BLaER1 treated with 17β-estradiol and CSF1 and Interleukin-3, amounts not matched to agents 10 nM and 100 nM (cell line): ENCODE measurements around the gene SOAT1.

Experiments
- H3K27ac ChIP-seq, 11 experiments: shearing (Covaris generic); formaldehyde crosslinking; 2 replicates each; pipeline ENCODE4 v1.8.1; 2022
- H3K27me3 ChIP-seq, 11 experiments: shearing (Covaris generic); formaldehyde crosslinking; 2 replicates each; pipeline ENCODE4 v1.8.1; 2022
- H3K36me3 ChIP-seq, 11 experiments: shearing (Covaris generic); formaldehyde crosslinking; 2 replicates each; pipeline ENCODE4 v1.8.1; 2022
- H3K4me1 ChIP-seq, 10 experiments: shearing (Covaris generic); formaldehyde crosslinking; 2 replicates each; pipeline ENCODE4 v1.8.1; 2022
- H3K4me2 ChIP-seq, 11 experiments: shearing (Covaris generic); formaldehyde crosslinking; 2 replicates each; pipeline ENCODE4 v1.8.1; 2022
- H3K4me3 ChIP-seq, 10 experiments: shearing (Covaris generic); formaldehyde crosslinking; 2 replicates each; pipeline ENCODE4 v1.8.1; 2022
- H3K9ac ChIP-seq, 11 experiments: shearing (Covaris generic); formaldehyde crosslinking; 2 replicates each; pipeline ENCODE4 v1.8.1; 2022
- H3K9me3 ChIP-seq, 11 experiments: shearing (Covaris generic); formaldehyde crosslinking; replicated peaks in 1 of 11; 2 replicates each; pipeline ENCODE4 v1.8.1; 2022
- H4K20me1 ChIP-seq, 11 experiments: shearing (Covaris generic); formaldehyde crosslinking; 2 replicates each; pipeline ENCODE4 v1.8.1; 2022
- Cebpa-rat ChIP-seq, 11 experiments: shearing (Covaris generic); IDR thresholded peaks; 2 replicates each; pipeline ENCODE4 v1.8.1; 2022

The SOAT1 gene

DNA sequence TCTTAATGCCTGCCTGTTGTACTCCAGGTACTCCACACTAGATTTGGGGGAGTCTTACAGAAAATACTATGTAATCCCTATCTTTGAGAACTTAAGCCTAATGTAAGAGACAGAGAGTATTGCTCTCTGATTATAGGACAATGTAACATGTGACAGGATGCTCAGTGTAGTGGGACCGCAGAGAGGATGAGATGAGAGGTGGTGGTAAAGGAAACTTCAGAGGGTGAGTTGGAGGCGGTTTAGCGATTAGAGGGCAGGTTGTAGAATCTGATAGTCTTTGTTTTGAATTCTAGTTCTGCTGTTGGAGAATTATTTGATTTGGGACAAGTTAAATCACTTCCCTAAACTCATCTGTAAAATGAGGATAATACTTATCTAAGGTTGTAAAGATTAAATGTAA is 5.4 kb downstream of the SOAT1 start:
- no peak overlapping the region for H3K27ac ChIP-seq
- peaks cover 19 to 70% (median 32%) of the 10 kb centered on the region in 10 experiments for H3K4me1 ChIP-seq
- H3K4me3 ChIP-seq = no peak overlapping the region
- no peak overlapping the region for H3K9ac ChIP-seq
- peaks cover 20 to 44% (median 35%) of the 10 kb centered on the region in 11 experiments; a peak in 20 of 22 replicates for H3K36me3 ChIP-seq
- H3K4me2 ChIP-seq = peak overlapping the region in 2 of 11 experiments; percentile 29 to 93; a peak in 1 of 22 replicates
- peaks cover 0 to 7% (median 0%) of the 10 kb centered on the region in 11 experiments; a peak in 3 of 22 replicates for H3K9me3 ChIP-seq
- no peak for TF ChIP-seq Cebpa-rat (IDR thresholded peaks at IDR 0.05)
- H4K20me1 ChIP-seq = peaks cover 0 to 70% (median 6%) of the 10 kb centered on the region in 11 experiments; a peak in 10 of 22 replicates
- H3K27me3 ChIP-seq = no peaks in the 10 kb centered on the region

DNA sequence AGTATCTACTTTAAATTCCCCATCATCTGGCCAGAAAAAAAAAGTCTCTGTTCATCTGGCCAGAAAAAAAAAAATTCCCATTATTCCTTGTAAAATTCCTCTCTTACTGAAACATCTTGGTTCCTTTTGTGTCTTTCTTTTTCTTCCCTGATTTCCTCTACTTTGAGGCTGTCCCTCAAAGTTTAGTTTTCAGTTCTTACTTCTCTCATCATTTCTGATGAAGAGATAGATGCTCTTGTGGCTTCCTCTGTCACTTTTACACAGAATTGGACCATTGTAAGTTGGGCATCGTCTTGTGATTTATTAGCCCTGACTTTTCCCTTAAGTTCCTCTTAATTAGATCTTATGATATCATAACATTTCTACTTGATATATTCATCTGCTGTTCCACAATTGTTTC is 6.5 kb downstream of the SOAT1 start:
- peaks cover 10 to 62% (median 23%) of the 10 kb centered on the region in 10 experiments for H3K4me1 ChIP-seq
- peaks cover 0 to 7% (median 0%) of the 10 kb centered on the region in 11 experiments; a peak in 3 of 22 replicates for H3K9me3 ChIP-seq
- H3K27me3 ChIP-seq = no peaks in the 10 kb centered on the region
- peaks cover 26 to 56% (median 47%) of the 10 kb centered on the region in 11 experiments; a peak in 21 of 22 replicates for H3K36me3 ChIP-seq
- H3K4me3 ChIP-seq = no peak overlapping the region
- no peak overlapping the region for H3K9ac ChIP-seq
- no peak overlapping the region for H3K27ac ChIP-seq
- H3K4me2 ChIP-seq = no peak overlapping the region
- TF ChIP-seq Cebpa-rat (IDR thresholded peaks at IDR 0.05) = no peak
- H4K20me1 ChIP-seq = peaks cover 0 to 60% (median 5%) of the 10 kb centered on the region in 11 experiments; a peak in 10 of 22 replicates

DNA sequence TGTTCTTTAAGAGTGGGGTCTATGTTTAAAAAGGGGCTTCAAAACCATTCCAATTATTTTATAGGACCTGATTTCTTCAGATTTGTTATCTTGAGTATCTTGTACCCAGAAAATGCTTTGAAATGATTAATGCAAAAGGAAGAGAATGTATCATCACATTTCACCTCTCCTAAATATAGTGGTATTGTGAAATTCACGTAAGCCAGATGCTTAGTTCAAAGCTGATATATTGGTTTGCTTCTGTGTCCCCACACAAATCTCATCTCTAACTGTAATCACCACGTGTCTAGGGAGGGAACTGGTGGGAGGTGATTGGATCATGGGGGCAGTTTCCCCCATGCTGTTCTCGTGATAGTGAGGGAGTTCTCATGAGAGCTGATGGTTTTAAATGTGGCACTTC is 8.5 kb downstream of the SOAT1 start:
- H3K36me3 ChIP-seq = peaks cover 29 to 66% (median 55%) of the 10 kb centered on the region in 11 experiments
- H3K27me3 ChIP-seq = no peaks in the 10 kb centered on the region
- no peak overlapping the region for H3K27ac ChIP-seq
- H3K4me3 ChIP-seq = no peak overlapping the region
- TF ChIP-seq Cebpa-rat (IDR thresholded peaks at IDR 0.05) = no peak
- H3K4me2 ChIP-seq = no peak overlapping the region
- H3K9ac ChIP-seq = no peak overlapping the region
- peaks cover 0 to 42% (median 10%) of the 10 kb centered on the region in 10 experiments; a peak in 14 of 20 replicates for H3K4me1 ChIP-seq
- peaks cover 0 to 7% (median 0%) of the 10 kb centered on the region in 11 experiments; a peak in 3 of 22 replicates for H3K9me3 ChIP-seq
- peaks cover 0 to 49% (median 5%) of the 10 kb centered on the region in 11 experiments; a peak in 8 of 22 replicates for H4K20me1 ChIP-seq

DNA sequence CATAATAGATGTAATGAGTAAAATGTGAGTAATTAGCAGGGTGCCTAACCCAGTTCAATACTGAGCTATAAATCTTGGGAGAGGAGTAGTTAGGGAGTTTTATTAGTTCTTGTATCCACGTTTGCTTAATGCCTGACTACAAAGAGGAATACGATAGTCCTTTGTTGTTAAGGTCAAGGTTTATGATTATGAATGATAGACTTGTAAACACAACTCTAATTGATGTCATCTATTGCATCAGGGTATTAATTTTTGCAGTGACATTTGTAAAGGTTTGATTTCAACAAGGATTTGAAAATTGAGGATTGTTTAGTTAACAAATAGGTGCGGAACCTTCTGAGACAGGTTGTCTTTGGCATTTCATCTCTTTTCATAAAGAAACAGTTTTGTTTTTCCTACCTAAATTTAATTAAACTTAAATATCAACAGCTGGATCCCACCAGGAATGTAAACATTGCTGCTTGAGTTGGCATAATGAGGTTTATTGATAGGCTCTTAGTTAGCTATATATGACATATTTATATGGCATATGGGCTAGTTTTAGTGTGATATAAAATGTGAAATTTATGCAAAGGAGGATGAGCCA is 9.7 kb downstream of the SOAT1 start:
- Histone ChIP-seq H3K4me1 (peaks cover 0 to 30% (median 7%) of the 10 kb centered on the region in 10 experiments; a peak in 9 of 20 replicates), H3K4me3 (no peak overlapping the region), H4K20me1 (peaks cover 0 to 40% (median 3%) of the 10 kb centered on the region in 11 experiments; a peak in 8 of 22 replicates), H3K9me3 (peaks cover 0 to 7% (median 0%) of the 10 kb centered on the region in 11 experiments; a peak in 3 of 22 replicates), H3K4me2 (no peak overlapping the region), H3K27ac (no peak overlapping the region), H3K9ac (no peak overlapping the region), H3K27me3 (no peaks in the 10 kb centered on the region), H3K36me3 (peaks cover 35 to 77% (median 64%) of the 10 kb centered on the region in 11 experiments)
- no peak for TF ChIP-seq Cebpa-rat (IDR thresholded peaks at IDR 0.05)

DNA sequence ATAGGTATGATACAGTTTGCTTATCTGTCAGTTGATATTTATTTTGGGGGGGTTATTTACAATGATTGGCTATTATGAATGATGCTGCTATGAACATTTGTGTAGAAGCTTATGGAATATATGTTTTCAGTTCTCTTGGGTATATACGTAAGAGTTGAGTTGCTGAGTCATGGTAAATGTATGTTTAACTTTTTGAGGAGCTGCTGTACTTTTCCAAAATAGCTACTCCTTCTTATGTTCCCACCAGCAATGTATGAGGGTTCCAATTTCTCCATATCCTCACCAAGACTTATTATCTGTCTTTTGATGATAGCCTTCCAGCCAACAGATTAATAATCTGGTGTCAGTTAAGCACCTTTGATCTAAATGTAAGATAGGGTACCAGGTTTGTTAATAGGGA is 11.9 kb downstream of the SOAT1 start:
- no peak overlapping the region for H3K4me2 ChIP-seq
- H4K20me1 ChIP-seq = peaks cover 0 to 26% (median 0%) of the 10 kb centered on the region in 11 experiments; a peak in 7 of 22 replicates
- H3K4me3 ChIP-seq = no peak overlapping the region
- no peak for TF ChIP-seq Cebpa-rat (IDR thresholded peaks at IDR 0.05)
- H3K9me3 ChIP-seq = peaks cover 0 to 7% (median 0%) of the 10 kb centered on the region in 11 experiments; a peak in 3 of 22 replicates
- H3K9ac ChIP-seq = no peak overlapping the region
- no peaks in the 10 kb centered on the region for H3K27me3 ChIP-seq
- peaks cover 0 to 17% (median 1%) of the 10 kb centered on the region in 10 experiments; a peak in 6 of 20 replicates for H3K4me1 ChIP-seq
- no peak overlapping the region for H3K27ac ChIP-seq
- H3K36me3 ChIP-seq = peaks cover 35 to 99% (median 71%) of the 10 kb centered on the region in 11 experiments

DNA sequence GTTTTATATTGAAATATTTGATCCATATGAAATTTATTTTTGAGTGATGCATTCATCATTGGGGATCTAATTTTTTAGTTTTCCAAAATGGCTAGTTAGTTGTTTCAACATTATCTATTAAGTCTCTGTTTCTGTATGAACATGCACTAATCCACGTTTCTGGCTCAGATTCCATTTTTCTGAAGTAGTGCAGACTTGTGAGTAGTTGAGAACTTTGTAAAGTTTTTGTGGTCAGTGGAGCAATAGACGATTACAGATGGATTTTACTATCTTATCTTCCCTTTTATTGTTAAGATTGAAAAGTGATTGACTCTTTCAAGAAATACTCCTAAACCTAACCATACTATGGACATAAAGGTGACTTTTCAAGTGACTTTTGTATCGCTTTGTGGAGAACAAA is 16.7 kb downstream of the SOAT1 start:
- Histone ChIP-seq H3K9ac (no peak overlapping the region), H3K4me1 (peaks cover 0 to 13% (median 0%) of the 10 kb centered on the region in 10 experiments; a peak in 5 of 20 replicates), H3K4me2 (peak overlapping the region in 3 of 11 experiments; percentile 2 to 33 (median 10); a peak in 1 of 22 replicates), H3K36me3 (peaks cover 33 to 94% (median 68%) of the 10 kb centered on the region in 11 experiments), H3K27me3 (no peaks in the 10 kb centered on the region), H4K20me1 (peaks cover 0 to 25% (median 3%) of the 10 kb centered on the region in 11 experiments; a peak in 7 of 22 replicates), H3K27ac (peak overlapping the region in 2 of 11 experiments; percentile 26 to 29; a peak in 1 of 22 replicates), H3K4me3 (no peak overlapping the region), H3K9me3 (no peaks in the 10 kb centered on the region)
- TF ChIP-seq Cebpa-rat (IDR thresholded peaks at IDR 0.05) = no peak

DNA sequence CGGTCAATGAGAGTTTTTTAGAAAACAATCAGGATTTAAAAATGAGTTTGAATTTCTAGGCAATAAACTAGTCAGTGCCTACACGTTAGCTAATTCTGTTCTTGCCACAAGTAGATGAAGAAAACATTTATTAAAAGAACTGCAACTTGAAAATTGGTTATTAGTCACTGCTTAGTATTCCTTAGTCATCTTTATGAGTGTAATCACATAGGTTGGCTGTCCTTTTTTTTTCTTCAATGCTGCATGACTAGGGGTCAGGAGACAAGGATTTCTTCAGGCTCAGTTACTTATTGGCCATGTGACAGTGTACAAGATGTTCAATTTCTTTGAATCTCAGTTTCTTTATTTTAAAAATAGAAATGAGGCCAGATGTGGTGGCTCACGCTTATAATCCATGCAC is 17.1 kb downstream of the SOAT1 start:
- H3K27me3 ChIP-seq = no peaks in the 10 kb centered on the region
- no peak overlapping the region for H3K4me3 ChIP-seq
- H3K36me3 ChIP-seq = peaks cover 33 to 93% (median 67%) of the 10 kb centered on the region in 11 experiments
- TF ChIP-seq Cebpa-rat (IDR thresholded peaks at IDR 0.05) = no peak
- H3K4me1 ChIP-seq = peaks cover 0 to 13% (median 0%) of the 10 kb centered on the region in 10 experiments; a peak in 5 of 20 replicates
- H3K9ac ChIP-seq = no peak overlapping the region
- peak overlapping the region in 2 of 11 experiments; percentile 26 to 29; a peak in 1 of 22 replicates for H3K27ac ChIP-seq
- H3K4me2 ChIP-seq = peak overlapping the region in 3 of 11 experiments; percentile 2 to 33 (median 10); a peak in 2 of 22 replicates
- no peaks in the 10 kb centered on the region for H3K9me3 ChIP-seq
- H4K20me1 ChIP-seq = peaks cover 0 to 30% (median 3%) of the 10 kb centered on the region in 11 experiments; a peak in 7 of 22 replicates

DNA sequence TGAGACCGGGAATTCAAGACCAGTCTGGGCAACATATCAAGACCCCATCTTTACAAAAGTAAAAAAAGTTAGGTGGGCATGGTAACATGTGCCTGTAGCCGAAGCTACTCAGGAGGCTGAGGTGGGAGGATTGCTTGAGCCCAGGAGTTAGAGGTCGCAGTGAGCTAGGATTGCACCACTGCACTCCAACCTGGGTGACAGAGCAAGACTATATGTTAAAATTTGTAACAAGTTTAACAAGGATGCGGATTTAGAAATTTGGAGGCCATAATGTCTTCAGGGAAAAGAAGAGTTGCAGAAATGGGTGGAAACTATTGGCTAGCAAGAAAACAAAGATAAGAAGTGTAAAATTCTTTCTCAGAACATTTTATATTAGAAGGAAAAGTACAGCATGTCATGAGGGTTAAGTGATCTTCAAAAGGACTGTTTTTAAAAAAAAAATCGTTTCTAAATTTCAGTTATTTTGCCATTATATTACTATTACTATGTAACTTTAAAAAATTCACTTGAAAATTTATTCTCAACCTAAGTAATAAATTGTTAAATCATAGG is 17.6 kb downstream of the SOAT1 start:
- H3K4me3 ChIP-seq = no peak overlapping the region
- H3K36me3 ChIP-seq = peaks cover 33 to 90% (median 62%) of the 10 kb centered on the region in 11 experiments
- TF ChIP-seq Cebpa-rat (IDR thresholded peaks at IDR 0.05) = no peak
- peaks cover 0 to 13% (median 0%) of the 10 kb centered on the region in 10 experiments; a peak in 5 of 20 replicates for H3K4me1 ChIP-seq
- no peak overlapping the region for H3K27ac ChIP-seq
- no peaks in the 10 kb centered on the region for H3K27me3 ChIP-seq
- H4K20me1 ChIP-seq = peaks cover 0 to 30% (median 3%) of the 10 kb centered on the region in 11 experiments; a peak in 7 of 22 replicates
- H3K9me3 ChIP-seq = no peaks in the 10 kb centered on the region
- H3K9ac ChIP-seq = no peak overlapping the region
- H3K4me2 ChIP-seq = 0 out of 22 replicates have a peak overlapping the region, but pooled peaks of 1 of the 11 experiments have one; percentile 2

DNA sequence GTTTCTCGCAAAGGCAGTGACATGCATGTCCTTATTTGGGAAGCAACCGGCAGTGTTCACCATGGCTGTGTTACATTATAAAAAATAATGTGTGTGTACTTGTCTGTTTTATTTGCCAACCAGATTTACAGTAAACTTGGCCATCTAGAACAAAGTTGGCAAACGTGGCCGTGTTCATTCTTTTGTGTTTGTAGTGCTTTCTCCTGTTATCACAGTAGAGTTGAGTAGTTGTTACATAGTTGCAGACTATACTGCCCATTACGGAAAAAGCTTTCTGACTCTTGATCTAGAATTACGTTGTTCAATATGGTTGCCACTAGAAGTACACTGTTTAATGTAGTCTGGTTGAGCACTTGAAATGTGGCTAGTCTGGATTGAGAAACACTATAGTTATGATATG is 19.4 kb downstream of the SOAT1 start:
- Histone ChIP-seq H3K9ac (no peak overlapping the region), H3K27me3 (no peaks in the 10 kb centered on the region), H3K4me2 (no peak overlapping the region), H4K20me1 (peaks cover 0 to 30% (median 3%) of the 10 kb centered on the region in 11 experiments; a peak in 7 of 22 replicates), H3K4me3 (no peak overlapping the region), H3K4me1 (peaks cover 0 to 13% (median 0%) of the 10 kb centered on the region in 10 experiments; a peak in 5 of 20 replicates), H3K36me3 (peaks cover 24 to 88% (median 53%) of the 10 kb centered on the region in 11 experiments; a peak in 20 of 22 replicates), H3K9me3 (no peaks in the 10 kb centered on the region), H3K27ac (no peak overlapping the region)
- TF ChIP-seq Cebpa-rat (IDR thresholded peaks at IDR 0.05) = no peak
